Upper lobe of left lung (tissue), 6 donors: Measurements from ENCODE around the gene NKAIN2. TPM values are rescaled to one million over a fixed set of nuclear protein-coding genes. Genes with fewer than 3 reads are reported as not detected.
"Not testable (repeated sequence)": the region's sequence is repeated elsewhere in the genome, so short reads cannot be mapped to it uniquely, and the experiment has no call there.

Experiments
- ATAC-seq, 2 donors: fragments of 200-7000 bp; cut with Tn5 transposase; one replicate each; pipeline ENCODE4 v1.9.1; 2022; ENCODE audit warnings: mild to moderate bottlenecking in 2 of 2, moderate library complexity in 2 of 2; ENCODE audit not compliant: low FRiP score in 2 of 2
- DNase-seq, 2 donors: peaks; one replicate each; pipeline ENCODE4 v3.0.0-alpha.2; 2019 to 2020
- H3K27ac ChIP-seq, 4 donors: fragments of 200-600 bp; sonication (generic); one replicate each; pipeline ENCODE4 v1.5.1; 2016 to 2019
- H3K27me3 ChIP-seq, 4 donors: fragments of 200-600 bp; sonication (generic); one replicate each; pipeline ENCODE4 v1.5.1; 2017 to 2019
- H3K36me3 ChIP-seq, 4 donors: fragments of 200-600 bp; sonication (generic); one replicate each; pipeline ENCODE4 v1.5.1; 2016 to 2019
- H3K4me1 ChIP-seq, 4 donors: fragments of 200-600 bp; sonication (generic); one replicate each; pipeline ENCODE4 v1.5.1; 2018 to 2019
- H3K4me3 ChIP-seq, 4 donors: fragments of 200-600 bp; sonication (generic); one replicate each; pipeline ENCODE4 v1.5.1; 2017 to 2019; ENCODE audit warnings: mild to moderate bottlenecking in 2 of 4, moderate library complexity in 1 of 4
- H3K9me3 ChIP-seq, 4 donors: fragments of 200-600 bp; sonication (generic); one replicate each; pipeline ENCODE4 v1.5.1; 2018 to 2019
- EP300 ChIP-seq, 4 donors: sonication (generic); formaldehyde crosslinking; IDR thresholded peaks; one replicate each; pipeline ENCODE4 v1.5.1; 2017; ENCODE audit warnings: antibody characterized with exemption in 4 of 4, control low read depth in 2 of 4
- POLR2A ChIP-seq, 4 donors: fragments of 450-650 bp; IDR thresholded peaks; one replicate each; pipeline ENCODE4 v1.5.1; 2016 to 2017; ENCODE audit warnings: antibody characterized with exemption in 4 of 4, mild to moderate bottlenecking in 2 of 4
- POLR2AphosphoS5 ChIP-seq, 2 donors: sonication (generic); formaldehyde crosslinking; IDR thresholded peaks; one replicate each; pipeline ENCODE4 v1.5.1; 2017; ENCODE audit warnings: antibody characterized with exemption in 2 of 2
- WGBS, 2 donors: methylation state at CpG; one replicate each; pipeline ENCODE4 v1.1.5; 2017 to 2018; 5-methylcytosine and 5-hydroxymethylcytosine counted together
- total RNA-seq, 6 donors: library from RNA; depleted of rRNA in 4 of 6; stranded (reverse); fragments of >200 nt in 4 of 6; gene quantifications; one replicate each; pipeline versions ENCODE4 v1.1.0 to v1.2.1, GENCODE V29; 2016 to 2021
- TF ChIP-seq, protein P1 (sequence below), 6 experiments: fragments of 450-650 bp in 4 of 6; fragments of 200-600 bp in 2 of 6; sonication (generic) in 2 of 6; IDR thresholded peaks; one replicate each; pipeline ENCODE4 v1.5.1; 2016 to 2019; ENCODE audit warnings: antibody characterized with exemption in 6 of 6
- donor health status: DM: no; HTN: no; CAD: no; lungs with moderate emphysema.
- donor health status: DM: no; HTN: yes; CAD: no; lungs with severe emphysema.

NKAIN2 gene
- total RNA-seq, 6 donors from 2014 or later = 0.13 to 0.20 TPM; not detected in 4

GRCh38 chr6:124148236-124148957 lies 344.7 kb downstream of the NKAIN2 start:
- WGBS, 2 donors = 48 to 54% methylated on average over 2 of the region's 2 CpGs
- Histone ChIP-seq H3K4me1 (no peaks in the 10 kb centered on the region), H3K4me3 (no peak overlapping the region), H3K36me3 (no peaks in the 10 kb centered on the region), H3K27ac (no peak overlapping the region), H3K9me3 (no peaks in the 10 kb centered on the region), H3K27me3 (no peaks in the 10 kb centered on the region)
- ATAC-seq (no peak), DNase-seq (no peak)
- TF ChIP-seq, protein P1, sequence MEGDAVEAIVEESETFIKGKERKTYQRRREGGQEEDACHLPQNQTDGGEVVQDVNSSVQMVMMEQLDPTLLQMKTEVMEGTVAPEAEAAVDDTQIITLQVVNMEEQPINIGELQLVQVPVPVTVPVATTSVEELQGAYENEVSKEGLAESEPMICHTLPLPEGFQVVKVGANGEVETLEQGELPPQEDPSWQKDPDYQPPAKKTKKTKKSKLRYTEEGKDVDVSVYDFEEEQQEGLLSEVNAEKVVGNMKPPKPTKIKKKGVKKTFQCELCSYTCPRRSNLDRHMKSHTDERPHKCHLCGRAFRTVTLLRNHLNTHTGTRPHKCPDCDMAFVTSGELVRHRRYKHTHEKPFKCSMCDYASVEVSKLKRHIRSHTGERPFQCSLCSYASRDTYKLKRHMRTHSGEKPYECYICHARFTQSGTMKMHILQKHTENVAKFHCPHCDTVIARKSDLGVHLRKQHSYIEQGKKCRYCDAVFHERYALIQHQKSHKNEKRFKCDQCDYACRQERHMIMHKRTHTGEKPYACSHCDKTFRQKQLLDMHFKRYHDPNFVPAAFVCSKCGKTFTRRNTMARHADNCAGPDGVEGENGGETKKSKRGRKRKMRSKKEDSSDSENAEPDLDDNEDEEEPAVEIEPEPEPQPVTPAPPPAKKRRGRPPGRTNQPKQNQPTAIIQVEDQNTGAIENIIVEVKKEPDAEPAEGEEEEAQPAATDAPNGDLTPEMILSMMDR (IDR thresholded peaks at IDR 0.05) = no peak
- no peak for TF ChIP-seq POLR2AphosphoS5 (IDR thresholded peaks at IDR 0.05)
- no peak for TF ChIP-seq EP300 (IDR thresholded peaks at IDR 0.05)
- no peak for TF ChIP-seq POLR2A (IDR thresholded peaks at IDR 0.05)

DNA sequence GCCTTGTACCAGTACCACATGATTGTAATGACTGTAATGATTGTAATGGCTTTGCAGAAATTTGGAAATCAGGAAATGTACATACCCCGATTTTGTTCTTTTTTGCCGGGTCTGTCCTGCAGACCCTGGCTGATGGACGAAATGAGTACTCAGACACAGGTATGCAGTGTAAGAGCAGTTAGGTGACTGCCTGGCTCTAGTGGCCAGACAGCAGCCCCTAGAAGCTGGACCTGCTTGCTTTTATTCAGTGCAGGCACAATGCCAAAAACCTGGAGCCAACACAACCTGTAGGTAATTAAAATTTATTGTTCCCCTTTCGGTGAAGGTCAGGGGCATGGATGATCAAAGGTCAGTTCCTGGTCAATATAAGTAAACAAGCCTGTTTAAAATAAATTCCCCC lies 346.0 kb downstream of the NKAIN2 start:
- ATAC-seq (no peak), DNase-seq (no peak)
- H3K4me3 ChIP-seq = no peak overlapping the region
- H3K27me3 ChIP-seq = no peaks in the 10 kb centered on the region
- 88 to 90% methylated on average over 4 of the region's 4 CpGs for WGBS, 2 donors
- no peaks in the 10 kb centered on the region for H3K9me3 ChIP-seq
- TF ChIP-seq, protein P1 (IDR thresholded peaks at IDR 0.05) = no peak
- TF ChIP-seq POLR2AphosphoS5 (IDR thresholded peaks at IDR 0.05) (no peak), POLR2A (IDR thresholded peaks at IDR 0.05) (no peak), EP300 (IDR thresholded peaks at IDR 0.05) (no peak)
- no peak overlapping the region for H3K27ac ChIP-seq
- H3K4me1 ChIP-seq = no peaks in the 10 kb centered on the region
- H3K36me3 ChIP-seq = no peaks in the 10 kb centered on the region

DNA sequence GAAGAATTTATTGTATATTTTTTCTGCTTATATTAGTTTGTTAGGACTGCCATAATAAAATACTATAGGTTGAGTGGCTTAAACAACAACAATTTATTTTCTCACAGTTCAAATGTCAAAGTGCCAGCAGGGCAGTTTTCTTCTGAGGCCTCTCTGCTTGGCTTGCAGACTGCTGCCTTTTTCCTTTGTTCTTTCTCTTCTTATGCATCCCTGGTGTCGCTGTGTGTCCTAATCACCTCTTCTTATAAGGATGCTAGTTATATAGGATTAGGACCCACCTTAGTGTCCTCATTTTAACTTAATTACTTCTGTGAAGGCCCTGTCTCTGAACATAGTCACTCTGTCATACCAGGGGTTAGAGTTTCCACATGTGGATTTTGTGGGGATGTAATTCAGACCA lies 354.4 kb downstream of the NKAIN2 start:
- DNase-seq = no peak
- 74 to 88% methylated on average over 1 of the region's 1 CpG for WGBS, 2 donors
- no peak for ATAC-seq

DNA sequence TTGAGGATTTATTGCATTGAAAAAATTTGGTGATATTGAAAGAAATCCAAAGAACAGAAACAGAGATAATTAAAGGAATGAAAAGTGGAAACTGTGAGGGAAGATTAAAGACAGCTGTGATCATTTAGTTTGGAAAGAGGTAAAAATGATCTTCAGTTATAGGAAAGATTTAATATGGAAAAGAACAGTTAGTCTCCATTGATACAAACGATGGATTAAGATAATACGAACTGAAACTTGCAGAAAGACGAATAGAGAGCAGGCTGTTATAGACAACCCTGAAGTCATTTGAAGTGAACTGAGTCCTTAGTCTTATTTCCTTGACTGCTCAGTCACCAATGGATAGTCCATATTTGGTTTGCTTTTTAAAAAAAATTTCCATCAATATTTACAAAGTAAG lies 360.0 kb downstream of the NKAIN2 start:
- H3K27ac ChIP-seq = no peak overlapping the region
- no peaks in the 10 kb centered on the region for H3K27me3 ChIP-seq
- no peaks in the 10 kb centered on the region for H3K4me1 ChIP-seq
- TF ChIP-seq POLR2A (IDR thresholded peaks at IDR 0.05) (no peak), EP300 (IDR thresholded peaks at IDR 0.05) (no peak), POLR2AphosphoS5 (IDR thresholded peaks at IDR 0.05) (no peak)
- TF ChIP-seq, protein P1 (IDR thresholded peaks at IDR 0.05) = no peak
- no peaks in the 10 kb centered on the region for H3K36me3 ChIP-seq
- DNase-seq (no peak), ATAC-seq (no peak)
- no peak overlapping the region for H3K4me3 ChIP-seq
- no peaks in the 10 kb centered on the region for H3K9me3 ChIP-seq
- 58 to 70% methylated on average over 3 of the region's 3 CpGs for WGBS, 2 donors

More for the DNA sequence above, 354.4 kb downstream of the NKAIN2 start:
- Histone ChIP-seq H3K27me3 (no peaks in the 10 kb centered on the region), H3K36me3 (no peaks in the 10 kb centered on the region), H3K4me1 (no peaks in the 10 kb centered on the region), H3K9me3 (no peaks in the 10 kb centered on the region), H3K4me3 (no peak overlapping the region), H3K27ac (no peak overlapping the region)
- no peak for TF ChIP-seq EP300 (IDR thresholded peaks at IDR 0.05)
- no peak for TF ChIP-seq POLR2A (IDR thresholded peaks at IDR 0.05)

DNA sequence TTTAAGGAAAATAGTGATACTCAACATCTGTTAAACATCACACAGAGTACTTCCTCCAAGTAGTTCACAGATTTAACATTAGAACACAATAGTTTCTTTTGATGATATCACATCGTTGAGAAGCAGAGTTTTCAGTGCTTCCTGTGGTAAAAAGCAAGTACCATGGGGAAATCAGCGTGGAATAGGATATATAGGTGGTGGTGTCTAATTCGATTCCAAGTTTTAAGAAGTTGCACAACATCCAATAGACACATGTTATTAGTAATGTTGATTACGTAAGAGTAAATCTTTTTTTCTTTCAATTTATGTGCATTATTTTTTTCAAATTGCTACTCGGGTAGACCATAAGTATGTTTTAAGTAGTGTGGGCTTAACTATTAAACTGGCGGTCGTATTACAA lies 360.7 kb downstream of the NKAIN2 start:
- no peak for DNase-seq
- H3K9me3 ChIP-seq = no peaks in the 10 kb centered on the region
- H3K4me3 ChIP-seq = no peak overlapping the region
- TF ChIP-seq, protein P1 (IDR thresholded peaks at IDR 0.05) = no peak
- TF ChIP-seq POLR2AphosphoS5 (IDR thresholded peaks at IDR 0.05) = no peak
- no peak for TF ChIP-seq EP300 (IDR thresholded peaks at IDR 0.05)
- no peak for TF ChIP-seq POLR2A (IDR thresholded peaks at IDR 0.05)
- no peak for ATAC-seq
- H3K36me3 ChIP-seq = no peaks in the 10 kb centered on the region
- H3K4me1 ChIP-seq = no peaks in the 10 kb centered on the region
- 66% methylated on average over 7 of the region's 7 CpGs for WGBS, 2 donors
- no peak overlapping the region for H3K27ac ChIP-seq
- no peaks in the 10 kb centered on the region for H3K27me3 ChIP-seq

DNA sequence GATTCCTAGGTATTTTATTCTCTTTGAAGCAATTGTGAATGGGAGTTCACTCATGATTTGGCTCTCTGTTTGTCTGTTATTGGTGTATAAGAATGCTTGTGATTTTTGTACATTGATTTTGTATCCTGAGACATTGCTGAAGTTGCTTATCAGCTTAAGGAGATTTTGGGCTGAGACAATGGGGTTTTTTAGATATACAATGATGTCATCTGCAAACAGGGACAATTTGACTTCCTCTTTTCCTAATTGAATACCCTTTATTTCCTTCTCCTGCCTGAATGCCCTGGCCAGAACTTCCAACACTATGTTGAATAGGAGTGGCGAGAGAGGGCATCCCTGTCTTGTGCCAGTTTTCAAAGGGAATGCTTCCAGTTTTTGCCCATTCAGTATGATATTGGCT lies 363.6 kb downstream of the NKAIN2 start:
- not testable (repeated sequence) for H3K27ac ChIP-seq, H3K4me1 ChIP-seq, H3K27me3 ChIP-seq, ATAC-seq, H3K9me3 ChIP-seq, DNase-seq, H3K4me3 ChIP-seq, H3K36me3 ChIP-seq
- WGBS, 2 donors = 76 to 93% methylated on average over 1 of the region's 1 CpG
